HEK293 (cell line): ENCODE results near the gene DUS3L.

ENCODE experiments used
- CTCF ChIA-PET: fragments of 350-600 bp; formaldehyde crosslinking; extraction: SDS; loops from one replicate; lab custom pipeline; 2021; ENCODE audit warnings: antibody characterized with exemption; lab: Yijun Ruan, JAX
- POLR2A ChIA-PET: fragments of 300-600 bp; formaldehyde crosslinking; extraction: SDS; loops from one replicate; lab custom pipeline; 2020; ENCODE audit warnings: antibody characterized with exemption, inconsistent platforms; lab: Yijun Ruan, JAX
- H3K27ac ChIP-seq: fragments of 200-500 bp; sonication (Bioruptor generic); 2 replicates; pipeline ENCODE4 v1.5.1; 2014; ENCODE audit warnings: low read depth, low read length, control low read depth, inconsistent platforms; ENCODE audit errors: extremely low read depth
- H3K36me3 ChIP-seq, 2 experiments: fragments of 200-500 bp in 1 of 2; sonication (Bioruptor generic) in 1 of 2; 1 replicate in 1 of 2; 2 replicates in 1 of 2; pipeline ENCODE4 v1.5.1; 2014 to 2017; ENCODE audit warnings: inconsistent platforms in 2 of 2, low read length in 2 of 2; ENCODE audit not compliant: control insufficient read depth in 2 of 2, insufficient read depth in 1 of 2
- H3K4me1 ChIP-seq: fragments of 200-500 bp; sonication (Bioruptor generic); 2 replicates; pipeline ENCODE4 v1.5.1; 2014; ENCODE audit warnings: mild to moderate bottlenecking, low read length, inconsistent platforms; ENCODE audit not compliant: control insufficient read depth, insufficient read depth
- H3K4me3 ChIP-seq: 2 replicates; pipeline ENCODE4 v1.5.1; 2011; ENCODE audit warnings: low read depth, mild to moderate bottlenecking, control low read depth, low read length, moderate library complexity
- H3K9me3 ChIP-seq: fragments of 200-500 bp; sonication (Bioruptor generic); 2 replicates; pipeline ENCODE4 v1.5.1; 2014; ENCODE audit warnings: low read depth, low read length, inconsistent platforms; ENCODE audit not compliant: control insufficient read depth, insufficient read depth
- BCL11B ChIP-seq: fragments of 450-650 bp; formaldehyde crosslinking; IDR thresholded peaks from 2 replicates; pipeline ENCODE4 v1.5.1; 2016; ENCODE audit warnings: low read depth, missing biosample characterization, missing genetic modification characterization
- PRDM1 ChIP-seq: fragments of 450-650 bp; formaldehyde crosslinking; IDR thresholded peaks from 2 replicates; pipeline ENCODE4; 2016; ENCODE audit warnings: missing biosample characterization, missing genetic modification characterization
- PRDM4 ChIP-seq: fragments of 450-650 bp; formaldehyde crosslinking; IDR thresholded peaks from 2 replicates; pipeline ENCODE4 v1.5.1; 2017; ENCODE audit warnings: missing biosample characterization, missing genetic modification characterization
- SP3 ChIP-seq: fragments of 450-650 bp; formaldehyde crosslinking; IDR thresholded peaks from 2 replicates; pipeline ENCODE4 v1.5.1; 2016; ENCODE audit warnings: missing biosample characterization, missing genetic modification characterization
- ZEB2 ChIP-seq: fragments of 450-650 bp; formaldehyde crosslinking; IDR thresholded peaks from 2 replicates; pipeline ENCODE4 v1.5.1; 2016; ENCODE audit warnings: missing biosample characterization, missing genetic modification characterization
- ZFHX2 ChIP-seq: fragments of 450-650 bp; formaldehyde crosslinking; conservative IDR thresholded peaks from 2 replicates; pipeline ENCODE4 v1.5.1; 2016; ENCODE audit warnings: missing biosample characterization, missing genetic modification characterization
- ZNF146 ChIP-seq: fragments of 450-650 bp; formaldehyde crosslinking; IDR thresholded peaks from 2 replicates; pipeline ENCODE4 v1.5.1; 2016; ENCODE audit warnings: missing biosample characterization, missing genetic modification characterization
- ZNF48 ChIP-seq: fragments of 450-650 bp; formaldehyde crosslinking; IDR thresholded peaks from 2 replicates; pipeline ENCODE4 v1.5.1; 2016; ENCODE audit warnings: missing biosample characterization, missing genetic modification characterization
- ZNF560 ChIP-seq: fragments of 450-650 bp; formaldehyde crosslinking; IDR thresholded peaks from 2 replicates; pipeline ENCODE4 v1.5.1; 2017; ENCODE audit warnings: missing biosample characterization, missing genetic modification characterization, borderline replicate concordance
- ZNF600 ChIP-seq: fragments of 450-650 bp; formaldehyde crosslinking; IDR thresholded peaks from 2 replicates; pipeline ENCODE4 v1.5.1; 2016; ENCODE audit warnings: missing biosample characterization, missing genetic modification characterization
- ZNF660 ChIP-seq: fragments of 450-650 bp; IDR thresholded peaks from 2 replicates; pipeline ENCODE4 v1.5.1; 2018; ENCODE audit warnings: missing biosample characterization, mild to moderate bottlenecking, missing genetic modification characterization
- ZNF76 ChIP-seq: fragments of 450-650 bp; formaldehyde crosslinking; IDR thresholded peaks from 2 replicates; pipeline ENCODE4; 2016; ENCODE audit warnings: low read depth, missing biosample characterization, missing genetic modification characterization, borderline replicate concordance
- ZSCAN16 ChIP-seq: fragments of 450-650 bp; formaldehyde crosslinking; IDR thresholded peaks from 2 replicates; pipeline ENCODE4 v1.5.1; 2016; ENCODE audit warnings: missing biosample characterization, missing genetic modification characterization
- TF ChIP-seq, protein P1 (sequence below): fragments of 450-650 bp; formaldehyde crosslinking; IDR thresholded peaks from 2 replicates; pipeline ENCODE4 v1.5.1; 2017; ENCODE audit warnings: missing biosample characterization, missing genetic modification characterization
- TF ChIP-seq, protein P2 (sequence below): fragments of 450-650 bp; formaldehyde crosslinking; IDR thresholded peaks from 2 replicates; pipeline ENCODE4 v1.5.1; 2016; ENCODE audit warnings: missing biosample characterization, missing genetic modification characterization
- TF ChIP-seq, protein P3 (sequence below): fragments of 450-650 bp; formaldehyde crosslinking; IDR thresholded peaks from 2 replicates; pipeline ENCODE4 v1.5.1; 2016; ENCODE audit warnings: missing biosample characterization, missing genetic modification characterization, borderline replicate concordance
- TF ChIP-seq, protein P4 (sequence below): fragments of 450-650 bp; formaldehyde crosslinking; optimal IDR thresholded peaks from 2 replicates; pipeline ENCODE3; 2016; ENCODE audit warnings: missing biosample characterization, mild to moderate bottlenecking, missing genetic modification characterization

DUS3L gene

DNA sequence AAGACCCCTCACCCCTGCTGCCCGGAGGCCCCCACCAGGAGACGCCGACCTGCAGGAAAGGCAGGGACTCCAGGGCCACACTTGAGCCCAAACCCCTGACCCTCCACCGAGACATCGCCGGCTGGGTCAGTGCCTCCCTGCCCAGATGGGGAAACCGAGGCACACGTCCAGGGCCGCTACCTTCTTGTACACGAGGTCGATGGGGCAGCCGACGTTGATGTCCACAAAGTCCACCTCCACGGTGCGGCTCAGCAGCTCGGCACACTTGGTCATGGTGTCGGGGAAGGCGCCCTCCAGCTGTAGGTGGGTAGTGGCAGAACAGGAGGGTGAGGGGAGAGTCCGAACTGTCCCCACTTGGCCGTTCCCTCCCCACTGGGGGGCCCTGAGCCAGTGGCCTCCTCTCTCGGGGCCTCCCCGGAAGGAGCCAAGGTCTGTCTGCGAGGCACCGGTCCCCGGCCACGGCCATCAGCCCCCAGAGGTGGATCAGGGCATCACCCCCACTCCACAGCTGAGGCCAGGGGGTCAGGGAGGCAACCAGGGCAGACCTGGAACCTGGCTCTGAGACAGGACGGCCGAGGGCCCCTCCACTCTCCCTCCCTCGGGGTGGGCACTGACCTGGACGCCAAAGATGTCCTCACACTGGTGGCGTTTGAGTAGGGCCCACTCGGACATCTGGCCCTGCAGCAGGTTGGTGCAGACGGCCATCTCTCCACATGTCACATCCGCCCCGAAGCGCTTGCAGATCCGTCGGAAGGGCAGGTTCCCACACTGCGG is 3.4 kb downstream of the DUS3L start:
- ChIA-PET CTCF (interaction anchor here (0.6 kb wide), 1 partner anchor 95 kb away, joined by 5 read pairs; no protein-coding TSS in a partner anchor), POLR2A (interaction anchor here (1.1 kb wide), 1 partner anchor 10 kb away, joined by 3 read pairs; no protein-coding TSS in a partner anchor)
- Histone ChIP-seq H3K4me1 (no peaks in the 10 kb centered on the region), H3K27ac (no peak overlapping the region), H3K4me3 (no peak overlapping the region), H3K9me3 (no peaks in the 10 kb centered on the region)
- TF ChIP-seq, protein P1, sequence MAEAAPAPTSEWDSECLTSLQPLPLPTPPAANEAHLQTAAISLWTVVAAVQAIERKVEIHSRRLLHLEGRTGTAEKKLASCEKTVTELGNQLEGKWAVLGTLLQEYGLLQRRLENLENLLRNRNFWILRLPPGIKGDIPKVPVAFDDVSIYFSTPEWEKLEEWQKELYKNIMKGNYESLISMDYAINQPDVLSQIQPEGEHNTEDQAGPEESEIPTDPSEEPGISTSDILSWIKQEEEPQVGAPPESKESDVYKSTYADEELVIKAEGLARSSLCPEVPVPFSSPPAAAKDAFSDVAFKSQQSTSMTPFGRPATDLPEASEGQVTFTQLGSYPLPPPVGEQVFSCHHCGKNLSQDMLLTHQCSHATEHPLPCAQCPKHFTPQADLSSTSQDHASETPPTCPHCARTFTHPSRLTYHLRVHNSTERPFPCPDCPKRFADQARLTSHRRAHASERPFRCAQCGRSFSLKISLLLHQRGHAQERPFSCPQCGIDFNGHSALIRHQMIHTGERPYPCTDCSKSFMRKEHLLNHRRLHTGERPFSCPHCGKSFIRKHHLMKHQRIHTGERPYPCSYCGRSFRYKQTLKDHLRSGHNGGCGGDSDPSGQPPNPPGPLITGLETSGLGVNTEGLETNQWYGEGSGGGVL = no peak
- TF ChIP-seq, protein P2, sequence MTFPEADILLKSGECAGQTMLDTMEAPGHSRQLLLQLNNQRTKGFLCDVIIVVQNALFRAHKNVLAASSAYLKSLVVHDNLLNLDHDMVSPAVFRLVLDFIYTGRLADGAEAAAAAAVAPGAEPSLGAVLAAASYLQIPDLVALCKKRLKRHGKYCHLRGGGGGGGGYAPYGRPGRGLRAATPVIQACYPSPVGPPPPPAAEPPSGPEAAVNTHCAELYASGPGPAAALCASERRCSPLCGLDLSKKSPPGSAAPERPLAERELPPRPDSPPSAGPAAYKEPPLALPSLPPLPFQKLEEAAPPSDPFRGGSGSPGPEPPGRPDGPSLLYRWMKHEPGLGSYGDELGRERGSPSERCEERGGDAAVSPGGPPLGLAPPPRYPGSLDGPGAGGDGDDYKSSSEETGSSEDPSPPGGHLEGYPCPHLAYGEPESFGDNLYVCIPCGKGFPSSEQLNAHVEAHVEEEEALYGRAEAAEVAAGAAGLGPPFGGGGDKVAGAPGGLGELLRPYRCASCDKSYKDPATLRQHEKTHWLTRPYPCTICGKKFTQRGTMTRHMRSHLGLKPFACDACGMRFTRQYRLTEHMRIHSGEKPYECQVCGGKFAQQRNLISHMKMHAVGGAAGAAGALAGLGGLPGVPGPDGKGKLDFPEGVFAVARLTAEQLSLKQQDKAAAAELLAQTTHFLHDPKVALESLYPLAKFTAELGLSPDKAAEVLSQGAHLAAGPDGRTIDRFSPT = 0 out of 2 replicates have a peak, but pooled peaks have one; percentile 10
- TF ChIP-seq SP3 (no peak), ZNF560 (no peak)
- TF ChIP-seq, all 188 proteins: peak for 1
- H3K36me3 ChIP-seq = peaks cover 11 to 67% of the 10 kb centered on the region in 2 experiments; a peak in 2 of 3 replicates

GRCh38 chr19:5786593-5787408 is 4.2 kb downstream of the DUS3L start:
- POLR2A ChIA-PET = no interaction called here
- Histone ChIP-seq H3K4me3 (no peak overlapping the region), H3K36me3 (peaks cover 11 to 67% of the 10 kb centered on the region in 2 experiments; a peak in 2 of 3 replicates)
- TF ChIP-seq, protein P3, sequence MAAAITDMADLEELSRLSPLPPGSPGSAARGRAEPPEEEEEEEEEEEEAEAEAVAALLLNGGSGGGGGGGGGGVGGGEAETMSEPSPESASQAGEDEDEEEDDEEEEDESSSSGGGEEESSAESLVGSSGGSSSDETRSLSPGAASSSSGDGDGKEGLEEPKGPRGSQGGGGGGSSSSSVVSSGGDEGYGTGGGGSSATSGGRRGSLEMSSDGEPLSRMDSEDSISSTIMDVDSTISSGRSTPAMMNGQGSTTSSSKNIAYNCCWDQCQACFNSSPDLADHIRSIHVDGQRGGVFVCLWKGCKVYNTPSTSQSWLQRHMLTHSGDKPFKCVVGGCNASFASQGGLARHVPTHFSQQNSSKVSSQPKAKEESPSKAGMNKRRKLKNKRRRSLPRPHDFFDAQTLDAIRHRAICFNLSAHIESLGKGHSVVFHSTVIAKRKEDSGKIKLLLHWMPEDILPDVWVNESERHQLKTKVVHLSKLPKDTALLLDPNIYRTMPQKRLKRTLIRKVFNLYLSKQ (tag by site-specific recombination) = no peak
- no peak for TF ChIP-seq BCL11B (tag by site-specific recombination)
- no peak for TF ChIP-seq ZNF600 (tag by site-specific recombination)
- TF ChIP-seq ZFHX2 (tag by site-specific recombination) = no peak
- no peak for TF ChIP-seq ZNF48 (tag by site-specific recombination)
- TF ChIP-seq, protein P4, sequence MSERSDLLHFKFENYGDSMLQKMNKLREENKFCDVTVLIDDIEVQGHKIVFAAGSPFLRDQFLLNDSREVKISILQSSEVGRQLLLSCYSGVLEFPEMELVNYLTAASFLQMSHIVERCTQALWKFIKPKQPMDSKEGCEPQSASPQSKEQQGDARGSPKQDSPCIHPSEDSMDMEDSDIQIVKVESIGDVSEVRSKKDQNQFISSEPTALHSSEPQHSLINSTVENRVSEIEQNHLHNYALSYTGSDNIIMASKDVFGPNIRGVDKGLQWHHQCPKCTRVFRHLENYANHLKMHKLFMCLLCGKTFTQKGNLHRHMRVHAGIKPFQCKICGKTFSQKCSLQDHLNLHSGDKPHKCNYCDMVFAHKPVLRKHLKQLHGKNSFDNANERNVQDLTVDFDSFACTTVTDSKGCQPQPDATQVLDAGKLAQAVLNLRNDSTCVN (tag by site-specific recombination) = no peak
- no peak for TF ChIP-seq ZNF660 (tag by site-specific recombination)
- no peak for TF ChIP-seq ZNF146 (tag by site-specific recombination)
- TF ChIP-seq ZSCAN16 (tag by site-specific recombination) = no peak
- TF ChIP-seq PRDM1 (tag by site-specific recombination) = no peak
- TF ChIP-seq ZNF76 = no peak
- no peak for TF ChIP-seq PRDM4
- TF ChIP-seq ZEB2 (tag by site-specific recombination) = no peak
- TF ChIP-seq, all 188 proteins: peak for 0
- CTCF ChIA-PET = no interaction called here
- H3K27ac ChIP-seq = no peak overlapping the region
- no peaks in the 10 kb centered on the region for H3K4me1 ChIP-seq
- H3K9me3 ChIP-seq = no peaks in the 10 kb centered on the region
